Measurements from ENCODE around the gene ITSN2. TPM values are rescaled to one million over a fixed set of nuclear protein-coding genes. Genes with fewer than 3 reads are reported as not detected.
A peak's percentile ranks its signal among the peaks of the same experiment; 100 is the strongest.

The ITSN2 gene
- total and polyA plus RNA-seq, 7 donors: 12.2 to 71.7 (median 33.5) TPM

GRCh38 chr2:24269265-24269664 lies 91.1 kb downstream of the ITSN2 start:
- intact Hi-C loops (cut with DNase I): no loop called here
- DNase-seq (no peak), ATAC-seq (peak; percentile 64 to 82 (median 70))
- peaks cover 0 to 85% of the 10 kb centered on the region in 2 donors for H3K36me3 ChIP-seq (ENCODE audit: insufficient read depth in 1 of 2, low read depth in 1 of 2)
- TF ChIP-seq CTCF (IDR thresholded peaks at IDR 0.05): no peak
- no peaks in the 10 kb centered on the region for H3K9me3 ChIP-seq
- peak overlapping the region; percentile 53 for H3K27ac ChIP-seq
- H3K4me3 ChIP-seq: no peak overlapping the region
- WGBS, 3 donors: 97 to 99% (median 98%) methylated on average over 3 of the region's 3 CpGs
- no peaks in the 10 kb centered on the region for H3K4me1 ChIP-seq
- H3K27me3 ChIP-seq (ENCODE audit: insufficient read depth in 3 of 3, low read length in 2 of 3): no peaks in the 10 kb centered on the region

GRCh38 chr2:24265212-24265611 lies 95.1 kb downstream of the ITSN2 start:
- ATAC-seq (no peak), DNase-seq (no peak)
- Histone ChIP-seq H3K4me1 (no peaks in the 10 kb centered on the region), H3K27me3 (ENCODE audit: insufficient read depth in 3 of 3, low read length in 2 of 3) (no peaks in the 10 kb centered on the region), H3K4me3 (no peak overlapping the region), H3K9me3 (no peaks in the 10 kb centered on the region), H3K27ac (no peak overlapping the region), H3K36me3 (ENCODE audit: insufficient read depth in 1 of 2, low read depth in 1 of 2) (peaks cover 0 to 75% of the 10 kb centered on the region in 2 donors)
- no peak for TF ChIP-seq CTCF (IDR thresholded peaks at IDR 0.05)
- WGBS, 3 donors: 96 to 100% (median 96%) methylated on average over 2 of the region's 2 CpGs
- intact Hi-C loops (cut with DNase I): no loop called here

DNA sequence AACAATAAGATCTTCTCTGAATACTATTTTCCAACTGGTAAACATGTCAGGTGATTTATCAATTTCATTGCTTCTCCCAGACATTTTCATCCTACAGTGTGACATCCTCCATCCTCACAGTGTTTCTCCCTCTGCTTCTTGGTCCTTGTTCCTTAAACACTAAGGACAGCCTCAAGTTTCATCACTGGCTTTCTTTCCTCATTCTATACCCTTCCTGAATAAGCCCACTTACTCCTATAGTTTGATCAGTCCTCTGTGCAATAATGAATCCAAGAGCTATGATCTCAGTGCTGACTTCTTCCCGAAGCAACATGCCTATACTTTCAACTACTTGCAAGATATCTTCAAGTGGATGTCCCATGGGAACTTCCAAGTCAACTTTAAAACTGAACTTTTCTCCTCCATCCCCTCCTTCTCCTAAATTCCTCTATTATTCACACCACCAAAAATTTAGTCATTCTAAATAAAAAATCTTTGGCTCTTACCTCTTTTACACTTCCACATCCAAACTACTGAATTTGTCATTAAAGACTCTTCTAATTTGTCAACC lies 97.8 kb downstream of the ITSN2 start:
- intact Hi-C loops (cut with DNase I): no loop called here
- no peak overlapping the region for H3K27ac ChIP-seq
- H3K36me3 ChIP-seq (ENCODE audit: insufficient read depth in 1 of 2, low read depth in 1 of 2): peaks cover 0 to 79% of the 10 kb centered on the region in 2 donors
- no peaks in the 10 kb centered on the region for H3K4me1 ChIP-seq
- ATAC-seq (no peak), DNase-seq (no peak)
- H3K27me3 ChIP-seq (ENCODE audit: insufficient read depth in 3 of 3, low read length in 2 of 3): no peaks in the 10 kb centered on the region
- H3K9me3 ChIP-seq: no peaks in the 10 kb centered on the region
- WGBS, 3 donors: 79 to 87% (median 85%) methylated on average over 1 of the region's 1 CpG
- TF ChIP-seq CTCF (IDR thresholded peaks at IDR 0.05): no peak
- H3K4me3 ChIP-seq: no peak overlapping the region

DNA sequence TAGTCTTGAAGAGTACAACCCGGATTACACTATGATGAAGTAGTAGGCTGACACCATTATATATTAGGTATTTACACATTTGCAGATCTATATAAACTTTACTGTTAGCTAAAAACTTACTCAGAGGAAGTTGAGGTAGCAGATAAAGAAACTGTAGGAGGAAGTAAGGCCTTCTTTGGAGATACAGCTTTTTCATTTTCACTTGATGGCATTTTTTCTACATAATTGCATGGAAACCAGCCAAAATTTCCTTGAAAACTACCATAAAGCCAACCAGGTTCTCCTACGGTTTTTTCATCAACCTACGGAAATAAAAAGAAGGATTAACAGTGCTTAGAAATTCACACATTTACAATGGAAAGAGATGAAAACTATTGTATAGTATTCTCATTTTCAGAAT lies 98.9 kb downstream of the ITSN2 start:
- DNase-seq (no peak), ATAC-seq (no peak)
- WGBS, 3 donors: 72 to 73% (median 72%) methylated on average over 3 of the region's 3 CpGs
- intact Hi-C loops (cut with DNase I): no loop called here
- H3K27ac ChIP-seq: no peak overlapping the region
- H3K27me3 ChIP-seq (ENCODE audit: insufficient read depth in 3 of 3, low read length in 2 of 3): no peaks in the 10 kb centered on the region
- no peaks in the 10 kb centered on the region for H3K9me3 ChIP-seq
- H3K36me3 ChIP-seq (ENCODE audit: insufficient read depth in 1 of 2, low read depth in 1 of 2): peaks cover 0 to 81% of the 10 kb centered on the region in 2 donors
- H3K4me1 ChIP-seq: no peaks in the 10 kb centered on the region
- no peak for TF ChIP-seq CTCF (IDR thresholded peaks at IDR 0.05)
- no peak overlapping the region for H3K4me3 ChIP-seq

DNA sequence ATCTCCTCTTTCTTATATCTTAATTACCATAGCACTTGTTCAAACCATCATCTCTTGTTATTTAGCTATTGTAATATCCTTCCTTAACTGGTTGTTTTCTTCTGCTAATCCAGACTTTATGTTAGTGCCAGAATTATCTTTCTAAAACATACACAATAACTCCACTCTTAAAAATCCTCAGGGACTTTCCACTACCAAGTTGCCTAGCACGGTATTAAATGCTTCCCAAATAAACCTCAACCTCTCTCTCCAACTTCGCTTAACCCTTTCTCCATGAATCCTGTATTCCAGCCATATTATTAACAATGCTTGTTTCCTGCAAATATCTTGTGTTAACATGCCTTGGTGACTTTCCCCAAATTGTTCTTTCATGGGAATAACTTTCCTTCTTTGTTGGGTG lies 101.0 kb downstream of the ITSN2 start:
- no peak for DNase-seq
- intact Hi-C loops (cut with DNase I): no loop called here
- WGBS, 3 donors: 46 to 66% (median 54%) methylated on average over 2 of the region's 2 CpGs

More for the DNA sequence above, 101.0 kb downstream of the ITSN2 start:
- Histone ChIP-seq H3K4me3 (no peak overlapping the region), H3K27ac (no peak overlapping the region), H3K4me1 (no peaks in the 10 kb centered on the region), H3K9me3 (no peaks in the 10 kb centered on the region), H3K36me3 (ENCODE audit: insufficient read depth in 1 of 2, low read depth in 1 of 2) (peaks cover 0 to 78% of the 10 kb centered on the region in 2 donors), H3K27me3 (ENCODE audit: insufficient read depth in 3 of 3, low read length in 2 of 3) (no peaks in the 10 kb centered on the region)
- no peak for ATAC-seq
- TF ChIP-seq CTCF (IDR thresholded peaks at IDR 0.05): no peak
